ENCODE data around the gene AMPD3.

Gene AMPD3

GRCh38 chr11:10457901-10458300 lies 2.8 kb downstream of the AMPD3 start:
- DNase-seq (ENCODE audit: low read depth): no peak
- no peak overlapping the region for H3K4me3 ChIP-seq (ENCODE audit: low read depth, low read length)

- H3K4me3 ChIP-seq (ENCODE audit: low read depth, low read length): no peak overlapping the region
- no peak for DNase-seq (ENCODE audit: low read depth)
These were observed 4.2 kb downstream of the AMPD3 start for GRCh38 chr11:10459029-10459970.

- DNase-seq (ENCODE audit: low read depth): no peak
- no peak overlapping the region for H3K4me3 ChIP-seq (ENCODE audit: low read depth, low read length)
These were observed 5.7 kb downstream of the AMPD3 start for GRCh38 chr11:10460611-10461275.

GRCh38 chr11:10461276-10461790 lies 6.3 kb downstream of the AMPD3 start:
- no peak overlapping the region for H3K4me3 ChIP-seq (ENCODE audit: low read depth, low read length)
- DNase-seq (ENCODE audit: low read depth): no peak

GRCh38 chr11:10462746-10463300 lies 7.8 kb downstream of the AMPD3 start:
- H3K4me3 ChIP-seq (ENCODE audit: low read depth, low read length): no peak overlapping the region
- no peak for DNase-seq (ENCODE audit: low read depth)

GRCh38 chr11:10473371-10473770 lies 18.3 kb downstream of the AMPD3 start:
- no peak for DNase-seq (ENCODE audit: low read depth)
- no peak overlapping the region for H3K4me3 ChIP-seq (ENCODE audit: low read depth, low read length)

GRCh38 chr11:10474551-10474950 lies 19.5 kb downstream of the AMPD3 start:
- H3K4me3 ChIP-seq (ENCODE audit: low read depth, low read length): no peak overlapping the region
- no peak for DNase-seq (ENCODE audit: low read depth)

GRCh38 chr11:10476342-10476741 lies 21.3 kb downstream of the AMPD3 start:
- DNase-seq (ENCODE audit: low read depth): no peak
- H3K4me3 ChIP-seq (ENCODE audit: low read depth, low read length): no peak overlapping the region

- no peak for DNase-seq (ENCODE audit: low read depth)
- H3K4me3 ChIP-seq (ENCODE audit: low read depth, low read length): no peak overlapping the region
These were observed 22.0 kb downstream of the AMPD3 start for GRCh38 chr11:10476927-10477689.

GRCh38 chr11:10477690-10478046 lies 22.6 kb downstream of the AMPD3 start:
- no peak for DNase-seq (ENCODE audit: low read depth)
- no peak overlapping the region for H3K4me3 ChIP-seq (ENCODE audit: low read depth, low read length)

- no peak for DNase-seq (ENCODE audit: low read depth)
- no peak overlapping the region for H3K4me3 ChIP-seq (ENCODE audit: low read depth, low read length)
These were observed 23.0 kb downstream of the AMPD3 start for GRCh38 chr11:10478066-10478465.

- no peak for DNase-seq (ENCODE audit: low read depth)
These were observed 23.8 kb downstream of the AMPD3 start for GRCh38 chr11:10478574-10479550.

GRCh38 chr11:10480026-10480425 lies 25.0 kb downstream of the AMPD3 start:
- DNase-seq (ENCODE audit: low read depth): no peak
- no peak overlapping the region for H3K4me3 ChIP-seq (ENCODE audit: low read depth, low read length)

More at GRCh38 chr11:10478574-10479550, 23.8 kb downstream of the AMPD3 start:
- no peak overlapping the region for H3K4me3 ChIP-seq (ENCODE audit: low read depth, low read length)

GRCh38 chr11:10480760-10481159 lies 25.7 kb downstream of the AMPD3 start:
- DNase-seq (ENCODE audit: low read depth): no peak
- H3K4me3 ChIP-seq (ENCODE audit: low read depth, low read length): no peak overlapping the region

- no peak overlapping the region for H3K4me3 ChIP-seq (ENCODE audit: low read depth, low read length)
- DNase-seq (ENCODE audit: low read depth): no peak
These were observed 26.7 kb downstream of the AMPD3 start for GRCh38 chr11:10481560-10482349.

GRCh38 chr11:10483174-10483573 lies 28.1 kb downstream of the AMPD3 start:
- no peak for DNase-seq (ENCODE audit: low read depth)

GRCh38 chr11:10483584-10483983 lies 28.5 kb downstream of the AMPD3 start:
- no peak overlapping the region for H3K4me3 ChIP-seq (ENCODE audit: low read depth, low read length)
- DNase-seq (ENCODE audit: low read depth): no peak

More at GRCh38 chr11:10483174-10483573, 28.1 kb downstream of the AMPD3 start:
- no peak overlapping the region for H3K4me3 ChIP-seq (ENCODE audit: low read depth, low read length)
